DMS 273 (cell line): ENCODE data around the gene CCDC12.

Experiments
- DNase-seq: peaks from one replicate; lab custom pipeline; 2025; ENCODE audit not compliant: unreplicated experiment; lab: John Stamatoyannopoulos, UW

The CCDC12 gene

GRCh38 chr3:46958467-46959160 is 17.9 kb downstream of the CCDC12 start:
- no peak for DNase-seq

DNA sequence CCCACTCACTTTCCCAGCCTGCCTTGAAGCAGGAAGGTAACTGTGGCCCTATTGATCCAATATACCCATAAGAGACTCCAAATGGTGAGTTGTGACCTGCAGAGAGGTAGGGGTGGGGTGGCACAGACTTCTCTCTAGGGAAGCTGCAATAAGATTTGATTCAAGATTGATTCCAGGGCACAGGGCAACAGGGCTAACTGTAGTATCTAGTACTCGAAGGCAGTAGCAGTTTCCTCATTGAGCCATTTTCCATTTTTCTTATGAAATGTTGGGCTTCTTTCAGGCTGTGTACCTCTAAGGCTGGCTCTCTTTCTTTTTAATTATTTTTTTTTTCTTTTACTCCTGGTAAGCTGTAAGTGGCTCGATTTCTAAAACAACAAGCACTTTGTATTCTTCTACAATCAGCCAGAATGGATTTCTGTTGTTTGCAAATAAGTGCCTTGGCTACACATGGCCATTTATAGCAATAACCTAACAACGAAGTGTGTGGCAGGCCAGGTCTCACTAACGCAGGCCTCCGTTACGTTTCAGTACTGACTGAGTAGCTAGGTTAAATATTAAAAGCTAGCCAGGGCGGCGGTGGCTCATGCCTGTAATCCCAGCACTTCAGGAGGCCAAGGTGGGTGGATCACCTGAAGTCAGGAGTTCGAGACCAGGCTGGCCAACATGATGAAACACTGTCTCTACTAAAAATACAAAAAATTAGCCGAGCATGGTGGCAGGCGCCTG is 19.3 kb downstream of the CCDC12 start:
- no peak for DNase-seq

- DNase-seq = no peak
Measured at GRCh38 chr3:46955801-46956259, 20.7 kb downstream of the CCDC12 start.

DNA sequence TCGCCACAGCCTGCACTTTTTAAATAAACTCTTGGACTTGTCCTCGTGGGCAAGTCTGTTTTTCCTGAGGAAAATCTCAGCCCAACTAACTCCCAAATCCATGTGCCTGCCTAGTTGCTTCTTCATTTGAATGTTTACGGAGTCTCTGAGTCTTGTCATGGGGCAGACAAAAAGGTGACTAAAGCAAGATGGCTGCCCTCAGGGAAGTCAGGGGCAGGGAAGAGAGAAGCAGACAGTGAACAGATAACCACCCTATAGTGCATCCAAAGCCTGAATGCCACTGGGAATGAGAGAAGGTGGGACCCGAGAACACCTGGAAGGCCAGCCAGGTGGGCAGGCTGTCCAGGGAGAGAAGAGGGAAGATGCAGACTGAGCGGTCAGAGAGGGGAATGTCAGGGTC is 21.4 kb downstream of the CCDC12 start:
- no peak for DNase-seq

DNA sequence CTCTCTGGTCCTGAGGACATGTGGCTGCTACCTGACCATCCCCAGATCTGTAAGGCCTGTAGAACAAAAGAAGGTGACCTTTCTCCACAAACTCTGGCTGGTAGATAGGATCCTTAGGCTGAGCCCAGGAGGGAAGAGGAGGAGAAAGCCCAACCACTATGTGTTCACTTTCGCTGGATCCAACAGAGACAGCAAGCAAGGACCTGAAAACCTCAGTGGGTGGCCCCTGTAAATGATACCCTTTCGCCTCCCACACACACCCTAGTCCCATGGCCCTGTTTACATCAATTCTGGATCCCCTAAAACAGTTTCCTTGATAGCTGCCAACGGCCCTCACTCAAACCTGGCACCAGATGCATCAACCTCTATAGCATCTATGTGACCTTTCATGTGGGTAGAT is 22.4 kb downstream of the CCDC12 start:
- no peak for DNase-seq

- no peak for DNase-seq
Measured at GRCh38 chr3:46953234-46954010, 23.1 kb downstream of the CCDC12 start.

DNA sequence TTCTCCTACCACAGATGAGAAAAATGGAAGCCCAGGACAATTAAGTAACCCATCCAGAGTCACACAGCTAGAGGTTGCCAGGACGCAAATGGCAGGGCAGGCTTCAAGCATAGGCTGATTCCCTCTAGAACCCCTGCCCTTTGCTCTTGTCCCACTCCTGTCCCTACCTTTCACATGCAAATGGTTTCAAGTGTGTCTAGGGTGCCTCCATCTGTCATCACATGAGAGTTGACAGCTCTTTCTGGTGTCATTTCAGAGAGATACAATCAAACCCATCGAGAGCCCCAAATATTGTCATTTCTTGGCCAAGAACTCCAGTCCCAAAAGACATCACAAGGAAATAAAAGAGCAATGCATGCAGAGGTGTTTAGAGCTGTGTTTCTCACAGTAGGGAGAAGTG is 23.7 kb downstream of the CCDC12 start:
- DNase-seq = no peak

GRCh38 chr3:46950650-46951241 is 25.8 kb downstream of the CCDC12 start:
- DNase-seq = no peak

- DNase-seq = no peak
Measured at GRCh38 chr3:46950177-46950576, 26.4 kb downstream of the CCDC12 start.

DNA sequence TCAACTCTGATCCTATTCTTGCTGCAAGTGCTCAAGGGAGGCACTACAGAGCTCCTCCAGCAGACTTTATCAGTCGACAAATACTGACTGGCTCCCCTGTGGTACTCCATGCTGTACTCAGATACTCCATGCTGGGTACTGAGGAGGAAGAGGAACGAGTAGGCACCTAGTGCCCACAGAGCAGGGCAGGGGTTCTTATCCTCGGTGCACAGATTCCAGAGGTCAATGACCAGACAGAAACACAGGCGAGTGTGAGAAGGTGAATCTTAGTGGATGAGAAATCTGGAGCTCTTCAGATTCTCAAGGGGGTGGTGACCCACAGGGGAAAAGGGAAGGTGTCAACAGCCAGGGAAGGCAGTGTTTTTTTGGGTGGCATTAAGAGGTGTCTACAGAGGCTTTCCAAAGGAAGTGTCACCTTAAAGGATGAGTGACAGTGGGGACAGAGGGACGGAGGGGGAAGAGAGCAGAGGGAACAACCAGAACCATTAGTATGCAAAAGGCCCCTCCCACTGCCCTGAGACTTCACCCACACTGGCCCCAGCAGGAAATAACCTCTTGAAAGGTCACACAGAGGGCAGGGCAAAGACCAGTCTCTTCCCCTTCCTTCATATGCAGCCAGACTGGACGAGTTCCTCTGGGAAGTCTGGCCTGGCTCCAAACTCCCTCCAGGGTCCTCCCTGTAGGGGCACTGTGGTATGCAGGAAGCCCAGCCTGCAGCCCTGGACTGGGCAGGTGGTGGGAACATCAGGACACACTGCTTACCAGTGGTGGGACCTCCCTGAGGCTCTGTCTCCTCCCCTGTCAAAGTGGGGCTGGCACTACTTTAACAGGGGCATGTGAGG is 27.5 kb downstream of the CCDC12 start:
- DNase-seq = peak; percentile 31

DNA sequence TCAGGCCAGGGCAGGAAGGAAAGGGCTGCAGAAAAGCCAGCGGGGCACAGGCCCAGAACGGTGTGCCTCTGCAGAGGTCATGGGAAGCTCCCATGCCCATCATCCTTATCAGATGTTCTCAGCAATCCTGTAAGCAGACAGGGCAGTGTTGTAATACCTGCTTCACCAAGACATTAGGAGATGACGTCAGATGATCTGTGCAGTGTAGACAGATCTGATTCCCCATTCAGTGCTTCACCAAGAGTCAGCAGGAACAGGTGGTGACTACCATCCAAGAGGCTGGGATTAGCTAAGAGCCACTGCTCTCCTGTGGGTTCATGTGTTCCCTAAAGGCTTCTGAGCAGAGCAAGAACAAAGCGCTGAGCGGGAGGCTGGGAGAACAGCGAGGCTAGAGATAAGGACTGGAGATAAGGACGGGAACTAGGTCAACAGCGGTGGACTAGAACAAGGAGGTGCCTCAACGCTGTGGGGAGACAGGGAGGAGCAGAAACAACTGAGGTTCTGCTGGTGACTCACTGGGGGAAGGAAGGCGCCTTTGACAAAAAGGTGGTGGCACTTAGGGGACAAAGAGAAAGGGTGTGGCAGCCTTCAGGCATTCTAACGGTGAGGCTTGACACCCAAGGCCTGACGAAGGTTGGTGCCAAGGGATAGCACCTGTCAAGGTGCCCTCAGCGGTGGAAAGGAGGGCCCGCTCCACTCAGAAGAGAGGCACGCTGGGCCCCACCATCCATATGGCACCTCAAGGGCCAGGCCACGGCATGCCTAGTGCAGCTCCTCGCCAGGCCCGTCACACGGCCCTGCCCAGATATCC is 28.4 kb downstream of the CCDC12 start:
- peak; percentile 56 for DNase-seq

- DNase-seq = no peak
Measured at GRCh38 chr3:46947546-46947901, 29.0 kb downstream of the CCDC12 start.

DNA sequence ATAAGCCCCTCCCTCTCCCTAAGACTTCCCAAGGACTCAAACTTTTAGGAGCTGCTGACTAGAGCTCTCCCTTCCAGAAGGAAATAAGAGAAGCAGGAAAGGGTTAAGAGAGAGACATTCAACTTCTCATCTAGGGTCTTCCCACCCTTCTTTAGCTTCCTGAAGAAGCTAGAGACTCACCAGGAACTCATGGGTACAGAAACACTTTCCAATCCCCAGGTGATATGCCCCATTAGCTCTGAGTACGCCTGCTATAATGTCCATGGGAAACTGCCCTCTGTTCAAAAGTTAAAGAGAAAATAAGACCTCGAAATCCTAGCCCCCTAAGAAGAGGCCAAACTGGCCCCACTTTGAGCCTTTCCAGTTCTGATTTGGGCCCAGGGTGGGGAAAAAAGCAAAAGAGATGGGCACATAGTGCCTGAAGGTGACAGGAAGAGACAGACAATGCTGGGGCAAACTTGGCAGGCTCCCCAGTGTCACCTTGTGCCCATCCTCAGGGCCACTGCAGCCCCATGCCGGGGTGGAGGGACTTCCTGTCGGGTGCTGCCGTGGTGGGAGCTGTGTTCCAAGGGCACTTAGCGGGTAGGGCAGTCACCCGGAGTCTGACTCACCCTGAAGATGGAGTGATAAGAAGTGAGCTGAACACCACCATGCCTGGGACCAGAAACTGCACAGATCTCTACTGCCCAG is 29.5 kb downstream of the CCDC12 start:
- DNase-seq = no peak

GRCh38 chr3:46946416-46946815 is 30.1 kb downstream of the CCDC12 start:
- no peak for DNase-seq

DNA sequence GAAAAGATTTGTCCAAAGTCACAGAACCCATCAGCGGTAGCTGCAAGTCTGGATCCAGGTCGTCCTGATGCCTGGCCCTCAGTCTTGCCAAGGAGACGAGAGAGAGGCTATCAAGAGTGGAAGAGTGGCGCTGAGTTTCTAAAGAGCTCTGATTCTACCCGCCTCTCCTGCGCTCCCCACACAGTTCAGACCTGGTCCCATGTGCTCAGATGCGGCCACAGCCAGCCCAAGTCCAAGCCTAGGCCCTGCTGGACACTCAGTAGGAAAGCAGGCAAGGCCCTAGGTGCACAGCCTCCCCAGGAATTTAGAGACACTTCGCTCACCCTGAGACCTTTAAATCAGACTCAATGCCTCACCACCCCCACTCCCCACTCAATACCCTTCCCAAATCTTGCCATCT is 32.4 kb downstream of the CCDC12 start:
- no peak for DNase-seq

GRCh38 chr3:46943237-46944187 is 33.0 kb downstream of the CCDC12 start:
- DNase-seq = no peak

GRCh38 chr3:46942481-46943236 is 33.9 kb downstream of the CCDC12 start:
- no peak for DNase-seq
